ENCODE measurements around the gene NABP2. TPM values are rescaled to one million over a fixed set of nuclear protein-coding genes. Genes with fewer than 3 reads are reported as not detected.

NABP2 gene
- total and polyA plus RNA-seq, 2 donors (not counting 3 experiments of a cell fraction or from before 2014, with no cell fraction given): 42.4 to 59.7 TPM

DNA sequence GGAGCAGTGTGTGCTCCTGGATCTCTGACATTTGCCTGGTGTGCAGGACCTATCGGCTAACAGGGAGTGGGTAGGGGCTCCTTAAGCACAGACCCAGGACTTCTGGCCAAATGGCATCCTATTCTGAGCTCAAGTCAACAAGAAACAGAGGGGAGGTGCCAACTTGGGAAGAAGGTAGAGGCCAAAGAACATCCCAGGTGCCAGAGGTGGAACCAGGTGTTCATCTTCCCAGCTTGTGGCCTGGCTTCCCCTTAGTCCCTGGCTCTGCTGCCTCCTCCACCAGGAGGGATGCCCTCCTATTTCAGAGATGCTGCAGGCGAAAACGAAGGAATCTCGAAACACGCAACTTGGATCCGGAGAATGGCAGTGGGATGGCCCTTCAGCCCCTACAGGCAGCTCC is 11.9 kb downstream of the NABP2 start:
- Histone ChIP-seq H3K9me3 (replicated peaks; ENCODE audit: control insufficient read depth, insufficient read depth, low read length) (no peaks in the 10 kb centered on the region), H3K4me1 (ENCODE audit: control insufficient read depth, extremely low read depth, insufficient read depth, low read length) (no peaks in the 10 kb centered on the region), H2AFZ (ENCODE audit: low read depth, low read length) (no peak overlapping the region), H3K27ac (ENCODE audit: insufficient read depth, low read depth, low read length) (no peak overlapping the region), H3K27me3 (ENCODE audit: control insufficient read depth in 2 of 2, insufficient read depth in 2 of 2, low read length in 2 of 2) (no peaks in the 10 kb centered on the region), H3K79me2 (ENCODE audit: control insufficient read depth, insufficient read depth, low read length) (no peaks in the 10 kb centered on the region), H3K9ac (replicated peaks; ENCODE audit: extremely low read depth, insufficient read depth, low read length) (no peak overlapping the region), H4K20me1 (replicated peaks; ENCODE audit: control insufficient read depth, extremely low read depth, insufficient read depth, low read length) (no peaks in the 10 kb centered on the region), H3K9me1 (replicated peaks; ENCODE audit: control insufficient read depth, extremely low read depth, insufficient read depth, low read length) (no peaks in the 10 kb centered on the region), H3K36me3 (ENCODE audit: control insufficient read depth in 2 of 2, extremely low read depth in 1 of 2, insufficient read depth in 2 of 2, low read length in 2 of 2) (peaks cover 6 to 22% of the 10 kb centered on the region in 2 experiments), H3K4me2 (ENCODE audit: insufficient read depth, low read length) (no peak overlapping the region), H3K4me3 (replicated peaks in 1 of 3; ENCODE audit: insufficient read depth in 1 of 3, low read depth in 1 of 3, low read length in 3 of 3) (no peak overlapping the region)
- CTCF ChIA-PET: interaction anchor here (0.9 to 2.0 kb wide), 2 partner anchors 13 to 47 kb away, joined by 3 to 6 read pairs; partner anchors contain the start of genes RNF41 and SMARCC2
- no TSS peak for BruUV-seq (replicated peaks)
- POLR2A ChIA-PET: no interaction called here
- dilution Hi-C loops (cut with MboI; ENCODE audit: extremely low pct_ligation_motif_present, low sequenced_read_pairs): no loop called here
- TF ChIP-seq, protein P1, sequence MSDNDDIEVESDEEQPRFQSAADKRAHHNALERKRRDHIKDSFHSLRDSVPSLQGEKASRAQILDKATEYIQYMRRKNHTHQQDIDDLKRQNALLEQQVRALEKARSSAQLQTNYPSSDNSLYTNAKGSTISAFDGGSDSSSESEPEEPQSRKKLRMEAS (IDR thresholded peaks at IDR 0.05; ENCODE audit: insufficient read depth, insufficient read length): no peak
- TF ChIP-seq EZH2 (IDR thresholded peaks at IDR 0.05; ENCODE audit: borderline replicate concordance, low read depth, low read length, severe bottlenecking) (no peak), POLR2A (IDR thresholded peaks at IDR 0.05; ENCODE audit: low read depth, low read length) (no peak), JUN (IDR thresholded peaks at IDR 0.05; ENCODE audit: borderline replicate concordance, insufficient read depth, insufficient read length, low read depth) (no peak)
- FAIRE-seq: no peak
- DNase-seq (ENCODE audit: low read depth, low spot score): no peak
- intact Hi-C loops (cut with micrococcal nuclease): no loop called here

DNA sequence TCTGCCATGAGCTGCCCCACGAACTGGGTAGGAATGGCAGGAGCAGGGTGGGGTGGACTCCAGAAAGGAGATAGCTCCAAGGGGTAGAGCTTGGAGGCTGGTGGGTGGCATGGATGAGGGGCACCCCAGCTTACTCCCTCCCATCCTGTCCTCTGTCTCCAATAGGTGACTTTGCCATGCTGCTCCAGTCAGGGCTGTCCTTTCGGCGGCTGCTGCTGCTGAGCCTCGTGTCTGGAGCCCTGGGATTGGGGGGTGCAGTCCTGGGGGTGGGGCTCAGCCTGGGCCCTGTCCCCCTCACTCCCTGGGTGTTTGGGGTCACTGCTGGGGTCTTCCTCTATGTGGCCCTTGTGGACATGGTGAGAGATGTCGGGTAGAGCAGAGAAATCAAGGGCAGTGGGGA is 12.8 kb downstream of the NABP2 start:
- FAIRE-seq: no peak

More for the DNA sequence above, 12.8 kb downstream of the NABP2 start:
- dilution Hi-C loops (cut with MboI; ENCODE audit: extremely low pct_ligation_motif_present, low sequenced_read_pairs) (no loop called here), intact Hi-C loops (cut with micrococcal nuclease) (no loop called here)
- no peaks in the 10 kb centered on the region for H3K79me2 ChIP-seq (ENCODE audit: control insufficient read depth, insufficient read depth, low read length)
- H3K4me3 ChIP-seq (replicated peaks in 1 of 3; ENCODE audit: insufficient read depth in 1 of 3, low read depth in 1 of 3, low read length in 3 of 3): no peak overlapping the region
- BruUV-seq (replicated peaks): no TSS peak
- peaks cover 6 to 31% of the 10 kb centered on the region in 2 experiments for H3K36me3 ChIP-seq (ENCODE audit: control insufficient read depth in 2 of 2, extremely low read depth in 1 of 2, insufficient read depth in 2 of 2, low read length in 2 of 2)
- DNase-seq (ENCODE audit: low read depth, low spot score): no peak
- H3K27ac ChIP-seq (ENCODE audit: insufficient read depth, low read depth, low read length): no peak overlapping the region
- POLR2A ChIA-PET: interaction anchor here (0.8 kb wide), 1 partner anchor 38 kb away, joined by 6 read pairs; no protein-coding TSS in a partner anchor
- H4K20me1 ChIP-seq (replicated peaks; ENCODE audit: control insufficient read depth, extremely low read depth, insufficient read depth, low read length): no peaks in the 10 kb centered on the region
- no peak overlapping the region for H3K9ac ChIP-seq (replicated peaks; ENCODE audit: extremely low read depth, insufficient read depth, low read length)
- H2AFZ ChIP-seq (ENCODE audit: low read depth, low read length): no peak overlapping the region
- H3K4me2 ChIP-seq (ENCODE audit: insufficient read depth, low read length): no peak overlapping the region
- no peaks in the 10 kb centered on the region for H3K9me1 ChIP-seq (replicated peaks; ENCODE audit: control insufficient read depth, extremely low read depth, insufficient read depth, low read length)
- H3K27me3 ChIP-seq (ENCODE audit: control insufficient read depth in 2 of 2, insufficient read depth in 2 of 2, low read length in 2 of 2): no peaks in the 10 kb centered on the region
- H3K9me3 ChIP-seq (replicated peaks; ENCODE audit: control insufficient read depth, insufficient read depth, low read length): no peaks in the 10 kb centered on the region
- CTCF ChIA-PET: interaction anchor here (1.0 to 2.0 kb wide), 3 partner anchors 14 to 30 kb away, joined by 3 to 6 read pairs (median 3); partner anchors contain the start of genes ANKRD52 and RNF41
- no peaks in the 10 kb centered on the region for H3K4me1 ChIP-seq (ENCODE audit: control insufficient read depth, extremely low read depth, insufficient read depth, low read length)
- TF ChIP-seq JUN (IDR thresholded peaks at IDR 0.05; ENCODE audit: borderline replicate concordance, insufficient read depth, insufficient read length, low read depth): no peak
- TF ChIP-seq, protein P1 (IDR thresholded peaks at IDR 0.05; ENCODE audit: insufficient read depth, insufficient read length): no peak

All from endothelial cell of umbilical vein (primary cell).